ENCODE data around the gene CD34.
"Not testable (repeated sequence)": the region's sequence is repeated elsewhere in the genome, so short reads cannot be mapped to it uniquely, and the experiment has no call there.

The CD34 gene

GRCh38 chr1:207925969-207926368, 15.0 kb upstream of the CD34 start:
- not testable (repeated sequence) for H3K9ac ChIP-seq (ENCODE audit: low read depth, low read length); H3K9me3 ChIP-seq (ENCODE audit: insufficient read depth, low read depth, low read length); H3K36me3 ChIP-seq (ENCODE audit: insufficient read depth, low read length); H3K4me3 ChIP-seq (ENCODE audit: low read length); H3K27ac ChIP-seq (ENCODE audit: low read depth, low read length); H3K27me3 ChIP-seq (ENCODE audit: insufficient read depth, low read length)
- H3K4me1 ChIP-seq (ENCODE audit: insufficient read depth, low read length), result peaks cover 13% of the 10 kb centered on the region
- 100% methylated on average over 2 of the region's 3 CpGs for WGBS

- H3K27me3 ChIP-seq (ENCODE audit: insufficient read depth, low read length), result 0 out of 2 replicates have a peak, but pooled peaks cover 5% of the 10 kb centered on the region
- H3K27ac ChIP-seq (ENCODE audit: low read depth, low read length), result no peak overlapping the region
- H3K9ac ChIP-seq (ENCODE audit: low read depth, low read length), result no peak overlapping the region
- 33% methylated on average over 8 of the region's 8 CpGs for WGBS
- H3K9me3 ChIP-seq (ENCODE audit: insufficient read depth, low read depth, low read length), result no peaks in the 10 kb centered on the region
- no peaks in the 10 kb centered on the region for H3K36me3 ChIP-seq (ENCODE audit: insufficient read depth, low read length)
- no peak overlapping the region for H3K4me3 ChIP-seq (ENCODE audit: low read length)
- peaks cover 13% of the 10 kb centered on the region for H3K4me1 ChIP-seq (ENCODE audit: insufficient read depth, low read length)
Measured at GRCh38 chr1:207925210-207925609, 14.3 kb upstream of the CD34 start.

DNA sequence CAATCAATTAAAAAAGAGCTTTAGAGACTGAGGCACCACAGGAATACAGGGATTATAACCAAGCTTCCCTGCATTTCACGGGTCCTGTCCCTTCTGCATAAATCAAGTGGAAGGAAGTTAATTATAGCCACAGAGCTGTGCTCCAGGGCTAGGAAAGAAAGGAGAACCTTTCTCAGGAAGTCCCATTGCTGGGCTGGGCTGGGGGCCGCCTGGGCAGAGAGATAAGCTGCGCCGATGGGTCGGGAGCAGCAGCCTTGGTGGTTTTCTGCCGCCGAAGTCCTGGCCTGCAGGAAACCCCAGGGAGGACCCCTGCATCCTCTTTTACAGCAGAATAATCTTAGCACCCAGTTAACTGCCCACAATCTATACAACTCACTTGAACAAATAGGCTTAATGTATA, 12.6 kb upstream of the CD34 start:
- no peaks in the 10 kb centered on the region for H3K36me3 ChIP-seq (ENCODE audit: insufficient read depth, low read length)
- H3K9ac ChIP-seq (ENCODE audit: low read depth, low read length), result no peak overlapping the region
- H3K27ac ChIP-seq (ENCODE audit: low read depth, low read length), result no peak overlapping the region
- no peak overlapping the region for H3K4me3 ChIP-seq (ENCODE audit: low read length)
- peaks cover 13% of the 10 kb centered on the region for H3K4me1 ChIP-seq (ENCODE audit: insufficient read depth, low read length)
- WGBS, result 82% methylated on average over 7 of the region's 7 CpGs
- H3K27me3 ChIP-seq (ENCODE audit: insufficient read depth, low read length), result 0 out of 2 replicates have a peak, but pooled peaks cover 5% of the 10 kb centered on the region
- no peaks in the 10 kb centered on the region for H3K9me3 ChIP-seq (ENCODE audit: insufficient read depth, low read depth, low read length)

DNA sequence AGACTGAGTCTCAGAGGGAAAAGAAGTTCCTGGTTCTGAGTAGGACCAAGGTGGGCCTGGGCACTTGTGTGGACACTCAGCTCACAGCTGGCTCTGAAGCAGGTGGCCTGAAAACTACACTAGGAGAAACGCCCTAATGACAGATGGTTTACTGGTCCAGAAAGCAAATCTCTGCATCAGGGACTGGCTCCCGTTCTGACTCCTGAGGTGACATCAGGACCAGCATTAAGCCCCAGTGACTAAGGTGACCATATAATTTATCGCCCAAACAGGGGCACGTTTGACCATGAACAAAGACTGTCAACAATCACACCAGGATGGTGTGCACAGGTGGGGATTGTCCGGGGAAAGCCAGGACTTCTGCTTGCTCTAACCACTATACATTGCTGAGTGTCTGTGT, 12.2 kb upstream of the CD34 start:
- 93% methylated on average over 5 of the region's 5 CpGs for WGBS
- H3K27ac ChIP-seq (ENCODE audit: low read depth, low read length), result no peak overlapping the region
- no peak overlapping the region for H3K9ac ChIP-seq (ENCODE audit: low read depth, low read length)
- H3K27me3 ChIP-seq (ENCODE audit: insufficient read depth, low read length), result 0 out of 2 replicates have a peak, but pooled peaks cover 3% of the 10 kb centered on the region
- H3K36me3 ChIP-seq (ENCODE audit: insufficient read depth, low read length), result no peaks in the 10 kb centered on the region
- H3K9me3 ChIP-seq (ENCODE audit: insufficient read depth, low read depth, low read length), result no peaks in the 10 kb centered on the region
- no peak overlapping the region for H3K4me3 ChIP-seq (ENCODE audit: low read length)
- peaks cover 13% of the 10 kb centered on the region for H3K4me1 ChIP-seq (ENCODE audit: insufficient read depth, low read length)

GRCh38 chr1:207922554-207922953, 11.6 kb upstream of the CD34 start:
- H3K36me3 ChIP-seq (ENCODE audit: insufficient read depth, low read length), result no peaks in the 10 kb centered on the region
- H3K4me3 ChIP-seq (ENCODE audit: low read length), result no peak overlapping the region
- H3K9ac ChIP-seq (ENCODE audit: low read depth, low read length), result no peak overlapping the region
- whole genome bisulfite sequencing, result 93% methylated on average over 8 of the region's 8 CpGs
- peaks cover 13% of the 10 kb centered on the region for H3K4me1 ChIP-seq (ENCODE audit: insufficient read depth, low read length)
- no peaks in the 10 kb centered on the region for H3K9me3 ChIP-seq (ENCODE audit: insufficient read depth, low read depth, low read length)
- no peaks in the 10 kb centered on the region for H3K27me3 ChIP-seq (ENCODE audit: insufficient read depth, low read length)
- H3K27ac ChIP-seq (ENCODE audit: low read depth, low read length), result no peak overlapping the region

DNA sequence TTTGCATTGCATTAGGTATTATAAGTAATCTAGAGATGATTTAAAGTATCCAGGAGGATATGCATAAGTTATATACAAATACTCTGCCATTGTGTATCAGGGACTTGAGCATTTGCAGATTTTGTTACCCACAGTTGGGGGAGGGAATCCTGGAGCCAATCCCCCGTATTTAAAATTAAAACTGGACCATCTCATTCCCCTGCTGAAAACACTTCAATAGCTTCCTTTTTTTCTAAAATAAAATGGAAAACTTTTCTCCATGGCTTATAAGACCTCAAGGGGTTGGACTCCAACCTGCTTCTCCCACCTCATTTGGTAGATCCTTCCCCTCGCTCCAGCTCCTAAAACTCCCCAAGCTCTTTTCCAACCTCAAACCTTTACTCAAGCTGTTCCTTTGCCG, 10.4 kb upstream of the CD34 start:
- no peak overlapping the region for H3K4me3 ChIP-seq (ENCODE audit: low read length)
- no peak overlapping the region for H3K9ac ChIP-seq (ENCODE audit: low read depth, low read length)
- no peaks in the 10 kb centered on the region for H3K27me3 ChIP-seq (ENCODE audit: insufficient read depth, low read length)
- no peaks in the 10 kb centered on the region for H3K9me3 ChIP-seq (ENCODE audit: insufficient read depth, low read depth, low read length)
- H3K27ac ChIP-seq (ENCODE audit: low read depth, low read length), result no peak overlapping the region
- WGBS, result 89% methylated on average over 3 of the region's 3 CpGs
- H3K4me1 ChIP-seq (ENCODE audit: insufficient read depth, low read length), result peaks cover 13% of the 10 kb centered on the region
- no peaks in the 10 kb centered on the region for H3K36me3 ChIP-seq (ENCODE audit: insufficient read depth, low read length)

GRCh38 chr1:207920444-207921021, 9.6 kb upstream of the CD34 start:
- WGBS, result 95% methylated on average over 2 of the region's 2 CpGs
- no peaks in the 10 kb centered on the region for H3K9me3 ChIP-seq (ENCODE audit: insufficient read depth, low read depth, low read length)
- no peak overlapping the region for H3K9ac ChIP-seq (ENCODE audit: low read depth, low read length)
- no peak overlapping the region for H3K4me3 ChIP-seq (ENCODE audit: low read length)
- H3K27ac ChIP-seq (ENCODE audit: low read depth, low read length), result no peak overlapping the region
- peaks cover 13% of the 10 kb centered on the region for H3K4me1 ChIP-seq (ENCODE audit: insufficient read depth, low read length)
- H3K27me3 ChIP-seq (ENCODE audit: insufficient read depth, low read length), result no peaks in the 10 kb centered on the region
- no peaks in the 10 kb centered on the region for H3K36me3 ChIP-seq (ENCODE audit: insufficient read depth, low read length)

- no peaks in the 10 kb centered on the region for H3K36me3 ChIP-seq (ENCODE audit: insufficient read depth, low read length)
- WGBS, result 91% methylated on average over 2 of the region's 2 CpGs
Measured at GRCh38 chr1:207919523-207920170, 8.7 kb upstream of the CD34 start.

DNA sequence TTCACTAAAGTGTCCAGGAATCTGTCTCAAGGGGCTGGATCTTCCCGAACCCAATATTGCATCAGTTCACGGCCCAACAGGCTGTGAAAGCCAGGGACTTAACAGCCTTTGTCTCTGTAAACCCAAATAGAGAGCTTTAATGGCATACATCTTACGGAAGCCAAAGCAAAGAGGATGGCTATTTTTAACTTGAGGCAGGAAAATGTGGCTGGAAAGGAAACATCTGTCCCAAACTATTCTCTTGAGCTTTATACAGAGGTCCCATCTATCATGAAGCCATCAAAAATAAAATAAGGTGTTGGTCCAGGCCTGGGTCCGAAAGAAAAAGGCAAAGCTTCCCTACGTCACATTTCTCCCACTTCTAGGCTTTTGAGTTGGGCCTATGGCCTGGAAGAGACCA, 7.7 kb upstream of the CD34 start:
- Histone ChIP-seq H3K4me3 (ENCODE audit: low read length) (no peak overlapping the region), H3K27me3 (ENCODE audit: insufficient read depth, low read length) (no peaks in the 10 kb centered on the region), H3K9me3 (ENCODE audit: insufficient read depth, low read depth, low read length) (no peaks in the 10 kb centered on the region), H3K4me1 (ENCODE audit: insufficient read depth, low read length) (no peaks in the 10 kb centered on the region; the same call in 1 of the 2 replicates), H3K9ac (ENCODE audit: low read depth, low read length) (no peak overlapping the region), H3K36me3 (ENCODE audit: insufficient read depth, low read length) (no peaks in the 10 kb centered on the region), H3K27ac (ENCODE audit: low read depth, low read length) (peak overlapping the region; percentile 27; the same call in 1 of the 2 replicates)
- WGBS, result 93% methylated on average over 5 of the region's 5 CpGs

More at GRCh38 chr1:207919523-207920170, 8.7 kb upstream of the CD34 start:
- no peaks in the 10 kb centered on the region for H3K27me3 ChIP-seq (ENCODE audit: insufficient read depth, low read length)
- H3K4me1 ChIP-seq (ENCODE audit: insufficient read depth, low read length), result peaks cover 9% of the 10 kb centered on the region
- no peak overlapping the region for H3K9ac ChIP-seq (ENCODE audit: low read depth, low read length)
- H3K9me3 ChIP-seq (ENCODE audit: insufficient read depth, low read depth, low read length), result no peaks in the 10 kb centered on the region
- H3K27ac ChIP-seq (ENCODE audit: low read depth, low read length), result no peak overlapping the region
- no peak overlapping the region for H3K4me3 ChIP-seq (ENCODE audit: low read length)

DNA sequence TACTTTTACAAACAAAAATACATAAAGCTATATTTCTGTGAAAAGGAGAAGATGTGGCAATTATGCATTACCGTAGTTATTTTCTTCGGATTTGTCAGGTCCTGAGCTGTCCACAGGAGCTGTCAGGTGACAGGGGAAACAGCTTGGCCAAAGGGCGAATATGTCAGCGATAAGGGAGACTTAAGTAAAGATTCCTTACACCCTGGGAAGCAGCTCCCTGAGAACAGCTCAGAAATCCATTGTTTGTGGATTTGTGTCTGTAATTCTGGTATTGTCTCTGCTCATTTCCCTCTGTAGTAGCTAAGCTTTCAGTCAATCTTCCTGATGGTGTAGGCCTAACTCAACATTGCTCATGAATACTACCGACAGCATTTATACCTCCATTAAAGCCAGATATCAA, 7.1 kb upstream of the CD34 start:
- H3K4me1 ChIP-seq (ENCODE audit: insufficient read depth, low read length), result no peaks in the 10 kb centered on the region
- peaks cover 6% of the 10 kb centered on the region for H3K27me3 ChIP-seq (ENCODE audit: insufficient read depth, low read length)
- no peak overlapping the region for H3K9ac ChIP-seq (ENCODE audit: low read depth, low read length)
- WGBS, result 79% methylated on average over 5 of the region's 5 CpGs
- H3K9me3 ChIP-seq (ENCODE audit: insufficient read depth, low read depth, low read length), result no peaks in the 10 kb centered on the region
- no peaks in the 10 kb centered on the region for H3K36me3 ChIP-seq (ENCODE audit: insufficient read depth, low read length)
- H3K4me3 ChIP-seq (ENCODE audit: low read length), result no peak overlapping the region
- H3K27ac ChIP-seq (ENCODE audit: low read depth, low read length), result no peak overlapping the region

DNA sequence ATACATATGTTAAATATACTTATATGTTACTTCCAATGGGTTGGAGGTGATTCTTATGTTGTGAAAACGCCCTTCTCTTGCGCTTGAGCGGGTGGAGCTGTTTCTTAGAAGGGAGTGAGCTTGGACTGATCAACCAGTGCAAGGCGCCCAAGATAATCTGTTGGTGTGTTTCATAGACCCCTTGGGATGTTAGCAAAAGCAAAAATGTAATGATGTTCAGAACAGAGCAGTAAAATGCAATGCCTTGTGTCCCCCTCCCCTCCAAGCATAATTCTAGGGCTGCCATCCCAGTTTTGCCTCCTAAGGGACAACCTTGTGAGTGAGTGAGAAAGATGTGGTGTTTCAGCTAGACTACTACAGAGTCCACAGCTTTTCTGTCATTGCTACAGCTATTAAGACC, 6.2 kb upstream of the CD34 start:
- H3K4me3 ChIP-seq (ENCODE audit: low read length), result no peak overlapping the region
- no peak overlapping the region for H3K27ac ChIP-seq (ENCODE audit: low read depth, low read length)
- H3K4me1 ChIP-seq (ENCODE audit: insufficient read depth, low read length), result no peaks in the 10 kb centered on the region
- H3K9me3 ChIP-seq (ENCODE audit: insufficient read depth, low read depth, low read length), result no peaks in the 10 kb centered on the region
- H3K9ac ChIP-seq (ENCODE audit: low read depth, low read length), result no peak overlapping the region
- WGBS, result 94% methylated on average over 4 of the region's 4 CpGs
- no peaks in the 10 kb centered on the region for H3K36me3 ChIP-seq (ENCODE audit: insufficient read depth, low read length)
- H3K27me3 ChIP-seq (ENCODE audit: insufficient read depth, low read length), result peaks cover 15% of the 10 kb centered on the region
